ENCODE data around the gene CYP4B1.

Gene CYP4B1

DNA sequence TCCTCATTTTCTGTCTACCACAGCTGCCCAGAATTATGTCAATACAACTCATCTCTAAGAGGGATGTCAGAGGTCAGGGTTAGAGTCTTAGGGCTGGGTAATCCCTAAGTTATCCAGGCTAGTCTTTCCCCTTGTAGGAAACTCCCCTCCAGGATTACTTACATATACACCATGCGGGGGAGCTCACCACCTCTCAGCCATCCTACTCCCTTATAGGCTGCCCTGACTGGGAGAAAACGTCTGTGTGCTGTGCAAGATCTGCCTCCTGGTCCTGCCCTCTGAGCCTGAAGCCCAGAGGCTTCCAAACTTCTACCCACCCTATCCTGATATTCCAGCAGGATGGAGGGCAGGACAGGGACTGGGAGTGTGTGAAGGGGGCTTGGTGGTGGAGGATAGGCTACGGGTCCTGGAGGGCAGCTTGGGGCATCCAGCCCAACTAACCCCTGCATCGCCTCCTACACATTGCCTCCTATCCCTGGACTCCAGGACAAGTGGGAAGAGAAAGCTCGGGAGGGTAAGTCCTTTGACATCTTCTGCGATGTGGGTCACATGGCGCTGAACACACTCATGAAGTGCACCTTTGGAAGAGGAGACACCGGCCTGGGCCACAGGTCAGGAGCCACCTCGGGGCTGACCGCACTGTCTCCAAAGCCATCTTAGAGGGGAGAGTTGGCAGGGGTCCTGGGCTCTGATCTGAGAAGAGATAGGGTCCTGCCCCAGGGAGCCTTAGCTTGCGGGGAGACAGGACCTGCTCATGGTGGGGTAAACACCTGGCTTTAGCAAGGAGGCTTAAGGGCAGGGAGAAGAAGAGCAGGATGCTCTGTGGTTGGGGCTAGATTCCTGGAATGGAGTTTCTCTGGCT lies 14.4 kb downstream of the CYP4B1 start:
- ChIA-PET CTCF (no interaction called here), POLR2A (no interaction called here)
- TF ChIP-seq CTCF (IDR thresholded peaks at IDR 0.05; ENCODE audit: control extremely low read depth, extremely low read depth, low read depth, missing control alignments): no peak
- DNase-seq (ENCODE audit: extremely low spot score): no peak

- ChIA-PET CTCF (no interaction called here), POLR2A (no interaction called here)
- TF ChIP-seq CTCF (IDR thresholded peaks at IDR 0.05; ENCODE audit: control extremely low read depth, extremely low read depth, low read depth, missing control alignments): no peak
- no peak for DNase-seq (ENCODE audit: extremely low spot score)
These were observed 15.1 kb downstream of the CYP4B1 start for GRCh38 chr1:46813858-46814396.

- no peak for TF ChIP-seq CTCF (IDR thresholded peaks at IDR 0.05; ENCODE audit: control extremely low read depth, extremely low read depth, low read depth, missing control alignments)
- ChIA-PET POLR2A (no interaction called here), CTCF (no interaction called here)
- DNase-seq (ENCODE audit: extremely low spot score): no peak
These were observed 16.3 kb downstream of the CYP4B1 start for GRCh38 chr1:46815133-46815532.

DNA sequence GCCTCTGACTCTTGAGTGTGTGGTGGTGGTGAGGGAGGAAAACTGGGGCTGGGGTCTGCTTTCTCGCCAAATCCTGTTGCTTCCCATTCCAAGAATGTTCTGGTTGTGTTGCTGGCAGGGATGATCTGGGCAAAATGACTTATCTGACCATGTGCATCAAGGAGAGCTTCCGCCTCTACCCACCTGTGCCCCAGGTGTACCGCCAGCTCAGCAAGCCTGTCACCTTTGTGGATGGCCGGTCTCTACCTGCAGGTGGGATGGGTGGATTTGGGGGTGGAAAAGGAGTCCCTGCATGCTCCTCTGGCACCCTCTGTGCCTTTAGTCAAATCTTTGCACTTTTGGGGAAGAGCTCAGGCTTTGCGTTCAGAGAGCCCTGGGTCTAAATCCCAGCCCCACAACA lies 18.1 kb downstream of the CYP4B1 start:
- DNase-seq (ENCODE audit: extremely low spot score): no peak
- POLR2A ChIA-PET: no interaction called here
- CTCF ChIA-PET: no interaction called here
- TF ChIP-seq CTCF (IDR thresholded peaks at IDR 0.05; ENCODE audit: control extremely low read depth, extremely low read depth, low read depth, missing control alignments): no peak

GRCh38 chr1:46817814-46818213 lies 19.0 kb downstream of the CYP4B1 start:
- no peak for DNase-seq (ENCODE audit: extremely low spot score)
- ChIA-PET POLR2A (no interaction called here), CTCF (no interaction called here)
- no peak for TF ChIP-seq CTCF (IDR thresholded peaks at IDR 0.05; ENCODE audit: control extremely low read depth, extremely low read depth, low read depth, missing control alignments)

DNA sequence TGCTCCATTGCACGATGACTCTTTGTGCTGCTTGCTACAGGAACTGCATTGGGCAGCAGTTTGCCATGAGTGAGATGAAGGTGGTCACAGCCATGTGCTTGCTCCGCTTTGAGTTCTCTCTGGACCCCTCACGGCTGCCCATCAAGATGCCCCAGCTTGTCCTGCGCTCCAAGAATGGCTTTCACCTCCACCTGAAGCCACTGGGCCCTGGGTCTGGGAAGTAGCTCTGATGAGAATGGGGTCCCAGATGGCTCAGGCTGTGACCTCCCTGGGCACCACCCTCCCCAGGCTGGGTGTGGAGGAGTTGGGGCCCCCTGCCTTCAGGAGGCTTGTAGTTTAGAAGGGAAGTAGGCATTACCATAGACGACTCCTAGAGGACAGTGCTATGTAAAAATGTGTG lies 19.7 kb downstream of the CYP4B1 start:
- TF ChIP-seq CTCF (IDR thresholded peaks at IDR 0.05; ENCODE audit: control extremely low read depth, extremely low read depth, low read depth, missing control alignments): no peak
- DNase-seq (ENCODE audit: extremely low spot score): peak; percentile 3
- POLR2A ChIA-PET: no interaction called here
- CTCF ChIA-PET: no interaction called here
